Gastroesophageal sphincter (tissue), 3 donors: Measurements from ENCODE around the gene LRRC36.

Experiments
- POLR2A ChIP-seq, 2 donors: fragments of 450-650 bp; IDR thresholded peaks; one replicate each; pipeline ENCODE4 v1.6.1; 2017; ENCODE audit warnings: antibody characterized with exemption in 2 of 2, mild to moderate bottlenecking in 2 of 2, moderate library complexity in 1 of 2
- POLR2AphosphoS5 ChIP-seq: sonication (generic); formaldehyde crosslinking; IDR thresholded peaks from one replicate; pipeline ENCODE4 v1.6.1; 2017; ENCODE audit warnings: antibody characterized with exemption
- TF ChIP-seq, protein P1 (sequence below), 4 experiments: fragments of 200-600 bp in 2 of 4; fragments of 450-650 bp in 2 of 4; sonication (generic) in 1 of 4; IDR thresholded peaks; one replicate each; pipeline ENCODE4 v1.5.1; 2017 to 2019; ENCODE audit warnings: antibody characterized with exemption in 4 of 4, mild to moderate bottlenecking in 2 of 4, moderate library complexity in 2 of 4

GRCh38 chr16:67387479-67388079, 61.0 kb downstream of the LRRC36 start:
- no peak for TF ChIP-seq POLR2AphosphoS5
- TF ChIP-seq, protein P1, sequence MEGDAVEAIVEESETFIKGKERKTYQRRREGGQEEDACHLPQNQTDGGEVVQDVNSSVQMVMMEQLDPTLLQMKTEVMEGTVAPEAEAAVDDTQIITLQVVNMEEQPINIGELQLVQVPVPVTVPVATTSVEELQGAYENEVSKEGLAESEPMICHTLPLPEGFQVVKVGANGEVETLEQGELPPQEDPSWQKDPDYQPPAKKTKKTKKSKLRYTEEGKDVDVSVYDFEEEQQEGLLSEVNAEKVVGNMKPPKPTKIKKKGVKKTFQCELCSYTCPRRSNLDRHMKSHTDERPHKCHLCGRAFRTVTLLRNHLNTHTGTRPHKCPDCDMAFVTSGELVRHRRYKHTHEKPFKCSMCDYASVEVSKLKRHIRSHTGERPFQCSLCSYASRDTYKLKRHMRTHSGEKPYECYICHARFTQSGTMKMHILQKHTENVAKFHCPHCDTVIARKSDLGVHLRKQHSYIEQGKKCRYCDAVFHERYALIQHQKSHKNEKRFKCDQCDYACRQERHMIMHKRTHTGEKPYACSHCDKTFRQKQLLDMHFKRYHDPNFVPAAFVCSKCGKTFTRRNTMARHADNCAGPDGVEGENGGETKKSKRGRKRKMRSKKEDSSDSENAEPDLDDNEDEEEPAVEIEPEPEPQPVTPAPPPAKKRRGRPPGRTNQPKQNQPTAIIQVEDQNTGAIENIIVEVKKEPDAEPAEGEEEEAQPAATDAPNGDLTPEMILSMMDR (IDR thresholded peaks at IDR 0.05): no peak
- no peak for TF ChIP-seq POLR2A (IDR thresholded peaks at IDR 0.05)
